Stomach smooth muscle (tissue), 2 donors: ENCODE measurements around the gene PTPRK.

ENCODE experiments used
- H3K27ac ChIP-seq: one replicate; pipeline ENCODE4 v1.7.0; 2013; ENCODE audit warnings: mild to moderate bottlenecking, low read length, inconsistent platforms
- H3K27me3 ChIP-seq, 2 donors: one replicate each; pipeline ENCODE4 v1.7.0; 2013; ENCODE audit warnings: low read length in 2 of 2; ENCODE audit not compliant: insufficient read depth in 2 of 2, control insufficient read depth in 1 of 2
- H3K36me3 ChIP-seq, 2 donors: one replicate each; pipeline ENCODE4 v1.7.0; 2013; ENCODE audit warnings: low read length in 2 of 2; ENCODE audit not compliant: control insufficient read depth in 2 of 2, insufficient read depth in 2 of 2
- H3K4me1 ChIP-seq: one replicate; pipeline ENCODE4 v1.7.0; 2013; ENCODE audit warnings: low read length; ENCODE audit not compliant: control insufficient read depth, insufficient read depth
- H3K4me3 ChIP-seq, 2 donors: one replicate each; pipeline ENCODE4 v1.7.0; 2013; ENCODE audit warnings: low read length in 2 of 2
- H3K9ac ChIP-seq, 2 donors: one replicate each; pipeline ENCODE4 v1.7.0; 2013; ENCODE audit warnings: low read length in 2 of 2, mild to moderate bottlenecking in 1 of 2
- H3K9me3 ChIP-seq, 2 donors: one replicate each; pipeline ENCODE4 v1.7.0; 2013; ENCODE audit warnings: low read length in 2 of 2; ENCODE audit not compliant: control insufficient read depth in 2 of 2
- donor health status: healthy.
- donor health status: Pancreatic carcinoma.

Gene PTPRK

GRCh38 chr6:127946388-127946787 is 574.0 kb downstream of the PTPRK start:
- Histone ChIP-seq H3K27me3 (no peaks in the 10 kb centered on the region), H3K9ac (no peak overlapping the region), H3K4me3 (no peak overlapping the region), H3K4me1 (no peaks in the 10 kb centered on the region), H3K9me3 (no peaks in the 10 kb centered on the region), H3K27ac (no peak overlapping the region), H3K36me3 (no peaks in the 10 kb centered on the region)

- Histone ChIP-seq H3K27me3 (no peaks in the 10 kb centered on the region), H3K36me3 (no peaks in the 10 kb centered on the region), H3K4me1 (no peaks in the 10 kb centered on the region), H3K4me3 (no peak overlapping the region), H3K27ac (no peak overlapping the region), H3K9me3 (no peaks in the 10 kb centered on the region), H3K9ac (no peak overlapping the region)
Measured at GRCh38 chr6:127945434-127946097, 574.8 kb downstream of the PTPRK start.

- H3K9me3 ChIP-seq, result no peaks in the 10 kb centered on the region
- no peaks in the 10 kb centered on the region for H3K4me1 ChIP-seq
- no peaks in the 10 kb centered on the region for H3K27me3 ChIP-seq
- H3K27ac ChIP-seq, result no peak overlapping the region
- no peak overlapping the region for H3K4me3 ChIP-seq
- no peaks in the 10 kb centered on the region for H3K36me3 ChIP-seq
- H3K9ac ChIP-seq, result no peak overlapping the region
Measured at GRCh38 chr6:127941228-127941627, 579.2 kb downstream of the PTPRK start.

GRCh38 chr6:127939442-127940066 is 580.8 kb downstream of the PTPRK start:
- H3K9ac ChIP-seq, result no peak overlapping the region
- H3K4me3 ChIP-seq, result no peak overlapping the region
- no peaks in the 10 kb centered on the region for H3K4me1 ChIP-seq
- no peak overlapping the region for H3K27ac ChIP-seq
- H3K36me3 ChIP-seq, result no peaks in the 10 kb centered on the region
- H3K9me3 ChIP-seq, result no peaks in the 10 kb centered on the region
- H3K27me3 ChIP-seq, result no peaks in the 10 kb centered on the region

- Histone ChIP-seq H3K9me3 (no peaks in the 10 kb centered on the region), H3K27me3 (no peaks in the 10 kb centered on the region), H3K4me3 (no peak overlapping the region), H3K9ac (no peak overlapping the region), H3K4me1 (no peaks in the 10 kb centered on the region), H3K36me3 (no peaks in the 10 kb centered on the region), H3K27ac (no peak overlapping the region)
Measured at GRCh38 chr6:127938701-127939100, 581.7 kb downstream of the PTPRK start.

GRCh38 chr6:127937747-127938146 is 582.7 kb downstream of the PTPRK start:
- H3K4me1 ChIP-seq, result no peaks in the 10 kb centered on the region
- H3K36me3 ChIP-seq, result no peaks in the 10 kb centered on the region
- peaks cover 0 to 2% of the 10 kb centered on the region in 2 donors for H3K9me3 ChIP-seq
- H3K9ac ChIP-seq, result no peak overlapping the region
- H3K27ac ChIP-seq, result no peak overlapping the region
- no peaks in the 10 kb centered on the region for H3K27me3 ChIP-seq
- no peak overlapping the region for H3K4me3 ChIP-seq

GRCh38 chr6:127937102-127937501 is 583.3 kb downstream of the PTPRK start:
- H3K36me3 ChIP-seq, result no peaks in the 10 kb centered on the region
- no peak overlapping the region for H3K4me3 ChIP-seq
- no peaks in the 10 kb centered on the region for H3K4me1 ChIP-seq
- no peak overlapping the region for H3K27ac ChIP-seq
- H3K9ac ChIP-seq, result no peak overlapping the region
- H3K27me3 ChIP-seq, result no peaks in the 10 kb centered on the region
- H3K9me3 ChIP-seq, result peaks cover 0 to 5% of the 10 kb centered on the region in 2 donors

GRCh38 chr6:127934956-127935355 is 585.4 kb downstream of the PTPRK start:
- Histone ChIP-seq H3K27ac (no peak overlapping the region), H3K4me1 (no peaks in the 10 kb centered on the region), H3K9me3 (peaks cover 0 to 5% of the 10 kb centered on the region in 2 donors), H3K4me3 (no peak overlapping the region), H3K36me3 (no peaks in the 10 kb centered on the region), H3K27me3 (no peaks in the 10 kb centered on the region), H3K9ac (no peak overlapping the region)

GRCh38 chr6:127933852-127934840 is 586.3 kb downstream of the PTPRK start:
- H3K27ac ChIP-seq, result no peak overlapping the region

GRCh38 chr6:127933137-127933536 is 587.3 kb downstream of the PTPRK start:
- H3K9me3 ChIP-seq, result peaks cover 0 to 5% of the 10 kb centered on the region in 2 donors
- no peaks in the 10 kb centered on the region for H3K27me3 ChIP-seq
- no peaks in the 10 kb centered on the region for H3K4me1 ChIP-seq
- no peaks in the 10 kb centered on the region for H3K36me3 ChIP-seq
- H3K27ac ChIP-seq, result no peak overlapping the region
- H3K9ac ChIP-seq, result no peak overlapping the region
- no peak overlapping the region for H3K4me3 ChIP-seq

More at GRCh38 chr6:127933852-127934840, 586.3 kb downstream of the PTPRK start:
- H3K9me3 ChIP-seq, result peaks cover 0 to 5% of the 10 kb centered on the region in 2 donors
- H3K4me3 ChIP-seq, result no peak overlapping the region
- no peaks in the 10 kb centered on the region for H3K36me3 ChIP-seq
- no peaks in the 10 kb centered on the region for H3K27me3 ChIP-seq
- H3K4me1 ChIP-seq, result no peaks in the 10 kb centered on the region
- H3K9ac ChIP-seq, result no peak overlapping the region
